Thoracic aorta (tissue), 2 donors: ENCODE measurements around the gene STRN. TPM values are rescaled to one million over a fixed set of nuclear protein-coding genes. Genes with fewer than 3 reads are reported as not detected.

ENCODE experiments used
- ATAC-seq: fragments of 150-250 bp; one replicate; pipeline ENCODE4 v1.8.0; 2017; ENCODE audit warnings: low read depth; ENCODE audit not compliant: insufficient number of reproducible peaks, low FRiP score
- DNase-seq: peaks from one replicate; pipeline ENCODE4 v3.0.0-alpha.2; 2020; ENCODE audit warnings: low spot score
- H3K27ac ChIP-seq, 2 donors: fragments of 200-600 bp; sonication (generic); 1 replicate in 1 of 2; 2 replicates in 1 of 2; pipeline ENCODE4 v1.5.1; 2016; ENCODE audit warnings: mild to moderate bottlenecking in 2 of 2, moderate library complexity in 2 of 2
- H3K27me3 ChIP-seq: fragments of 200-600 bp; sonication (generic); replicated peaks from 2 replicates; pipeline ENCODE4 v1.6.0; 2016; ENCODE audit warnings: mild to moderate bottlenecking; ENCODE audit not compliant: insufficient read depth
- H3K36me3 ChIP-seq: fragments of 200-600 bp; sonication (generic); one replicate; pipeline ENCODE4 v1.5.1; 2016
- H3K4me1 ChIP-seq, 2 donors: fragments of 200-600 bp; sonication (generic); 1 replicate in 1 of 2; 2 replicates in 1 of 2; pipeline versions ENCODE4 v1.5.1 to v1.6.0; 2016; ENCODE audit warnings: low read depth in 2 of 2, mild to moderate bottlenecking in 1 of 2; ENCODE audit not compliant: control insufficient read depth in 1 of 2
- H3K4me3 ChIP-seq: fragments of 200-600 bp; sonication (generic); 2 replicates; pipeline ENCODE4 v1.5.1; 2016; ENCODE audit warnings: mild to moderate bottlenecking
- H3K9me3 ChIP-seq: fragments of 200-600 bp; sonication (generic); 2 replicates; pipeline ENCODE4 v1.5.1; 2016
- total RNA-seq, 2 donors: library from RNA; depleted of rRNA; stranded (reverse); fragments of >200 nt; gene quantifications; one replicate each; pipeline versions ENCODE4 v1.1.0 to v1.2.3, GENCODE V29; 2016
- TF ChIP-seq, protein P1 (sequence below): fragments of 200-600 bp; sonication (generic); IDR thresholded peaks from one replicate; pipeline ENCODE4 v1.5.1; 2019; ENCODE audit warnings: antibody characterized with exemption

The STRN gene
- total RNA-seq, 2 donors from 2014 or later, result 14.6 to 23.4 TPM

DNA sequence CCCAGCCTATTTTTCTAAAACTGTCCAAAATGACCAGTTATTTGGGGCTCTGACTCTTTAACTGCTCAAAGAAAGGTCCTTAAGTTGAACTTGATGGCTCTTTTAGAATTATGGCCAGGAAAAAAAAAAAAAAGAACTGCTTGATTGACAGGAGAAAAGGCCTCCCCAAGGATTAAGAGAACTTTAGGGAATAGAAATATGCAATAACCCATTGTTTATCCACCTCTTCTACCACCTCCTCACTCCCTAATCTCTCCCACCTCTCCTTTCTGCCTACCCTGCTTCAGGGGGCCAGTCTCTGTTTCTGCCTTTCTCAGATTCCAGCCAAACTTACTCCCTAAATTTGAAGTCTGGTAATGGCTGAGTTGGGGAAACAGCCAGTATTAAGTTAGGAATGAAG lies 5.7 kb upstream of the STRN start:
- DNase-seq (no peak), ATAC-seq (no peak)
- TF ChIP-seq, protein P1, sequence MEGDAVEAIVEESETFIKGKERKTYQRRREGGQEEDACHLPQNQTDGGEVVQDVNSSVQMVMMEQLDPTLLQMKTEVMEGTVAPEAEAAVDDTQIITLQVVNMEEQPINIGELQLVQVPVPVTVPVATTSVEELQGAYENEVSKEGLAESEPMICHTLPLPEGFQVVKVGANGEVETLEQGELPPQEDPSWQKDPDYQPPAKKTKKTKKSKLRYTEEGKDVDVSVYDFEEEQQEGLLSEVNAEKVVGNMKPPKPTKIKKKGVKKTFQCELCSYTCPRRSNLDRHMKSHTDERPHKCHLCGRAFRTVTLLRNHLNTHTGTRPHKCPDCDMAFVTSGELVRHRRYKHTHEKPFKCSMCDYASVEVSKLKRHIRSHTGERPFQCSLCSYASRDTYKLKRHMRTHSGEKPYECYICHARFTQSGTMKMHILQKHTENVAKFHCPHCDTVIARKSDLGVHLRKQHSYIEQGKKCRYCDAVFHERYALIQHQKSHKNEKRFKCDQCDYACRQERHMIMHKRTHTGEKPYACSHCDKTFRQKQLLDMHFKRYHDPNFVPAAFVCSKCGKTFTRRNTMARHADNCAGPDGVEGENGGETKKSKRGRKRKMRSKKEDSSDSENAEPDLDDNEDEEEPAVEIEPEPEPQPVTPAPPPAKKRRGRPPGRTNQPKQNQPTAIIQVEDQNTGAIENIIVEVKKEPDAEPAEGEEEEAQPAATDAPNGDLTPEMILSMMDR, result no peak
- no peak overlapping the region for H3K4me3 ChIP-seq
- H3K36me3 ChIP-seq, result no peaks in the 10 kb centered on the region
- no peaks in the 10 kb centered on the region for H3K9me3 ChIP-seq
- no peaks in the 10 kb centered on the region for H3K27me3 ChIP-seq
- no peak overlapping the region for H3K27ac ChIP-seq
- H3K4me1 ChIP-seq, result peaks cover 0 to 5% of the 10 kb centered on the region in 2 donors

DNA sequence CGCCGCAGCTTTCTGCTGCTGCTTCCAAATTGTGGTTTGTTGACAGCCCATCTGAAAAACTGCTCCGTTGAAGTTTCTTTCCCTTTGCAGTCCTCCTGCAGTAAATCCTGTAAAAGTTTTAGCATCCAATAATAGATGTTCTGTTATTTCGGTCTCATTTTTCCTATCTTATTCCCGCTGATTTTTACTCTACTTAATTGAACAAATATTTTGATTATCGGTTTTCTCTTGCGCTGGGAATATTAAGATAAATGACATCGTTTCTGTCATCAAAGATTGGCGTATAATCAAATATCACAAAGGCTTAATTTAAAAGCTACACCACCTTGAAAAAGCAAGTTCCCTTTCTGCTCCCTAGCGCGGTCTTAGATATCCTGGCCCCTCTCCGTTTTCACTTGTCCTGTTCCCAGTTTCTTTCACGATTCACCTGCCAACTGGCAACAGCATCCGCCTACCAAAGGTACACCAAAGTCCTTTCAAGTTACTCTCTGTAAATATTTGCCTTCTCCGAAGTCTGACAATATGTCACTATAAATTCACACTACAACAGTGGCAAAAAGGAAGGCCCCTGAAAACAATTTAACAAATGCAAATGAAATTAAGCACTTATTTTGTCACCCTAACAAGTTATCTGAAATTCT lies 1.0 kb upstream of the STRN start:
- ATAC-seq (no peak), DNase-seq (no peak)
- TF ChIP-seq, protein P1, result no peak
- Histone ChIP-seq H3K4me3 (peak overlapping the region; percentile 99), H3K27me3 (no peaks in the 10 kb centered on the region), H3K9me3 (no peaks in the 10 kb centered on the region), H3K36me3 (no peaks in the 10 kb centered on the region), H3K27ac (peak overlapping the region; percentile 74 to 89), H3K4me1 (peaks cover 18 to 23% of the 10 kb centered on the region in 2 donors)

DNA sequence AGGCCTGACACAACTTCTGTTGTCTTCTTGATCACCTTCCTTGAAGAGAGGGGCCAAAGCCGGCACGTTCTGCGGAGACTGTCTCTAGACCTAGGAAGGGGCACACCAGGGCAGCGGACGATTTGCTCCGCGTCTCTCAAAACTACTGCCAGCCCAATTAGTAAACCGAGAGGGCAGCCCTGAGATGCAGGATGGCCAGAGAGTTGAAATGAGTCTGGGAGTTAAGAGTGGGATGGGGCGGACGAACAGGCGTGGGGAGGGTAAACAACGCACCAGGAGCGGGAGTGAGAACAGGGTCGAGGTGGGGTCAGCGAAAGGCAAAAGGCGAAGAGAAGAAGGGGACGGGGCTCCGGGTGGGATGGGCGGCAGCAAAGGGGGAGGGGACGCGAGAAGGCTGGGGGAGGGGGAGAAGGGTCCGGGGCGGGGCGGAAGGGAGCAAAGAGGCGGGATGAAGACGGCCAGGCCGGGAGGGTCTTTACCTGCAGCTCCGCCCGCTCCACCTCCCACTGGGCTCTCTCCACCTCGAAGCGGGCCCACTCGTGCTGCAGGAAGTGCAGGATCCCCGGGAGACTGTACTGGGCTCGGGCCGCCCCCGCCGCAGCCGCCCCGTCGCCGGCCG lies 476 bp downstream of the STRN start:
- TF ChIP-seq, protein P1, result no peak
- H3K27me3 ChIP-seq, result no peaks in the 10 kb centered on the region
- ATAC-seq (peak; percentile 13), DNase-seq (peak; percentile 16)
- H3K36me3 ChIP-seq, result no peaks in the 10 kb centered on the region
- no peaks in the 10 kb centered on the region for H3K9me3 ChIP-seq
- peak overlapping the region; percentile 69 to 88 for H3K27ac ChIP-seq
- H3K4me3 ChIP-seq, result peak overlapping the region; percentile 99
- peaks cover 18 to 23% of the 10 kb centered on the region in 2 donors for H3K4me1 ChIP-seq

DNA sequence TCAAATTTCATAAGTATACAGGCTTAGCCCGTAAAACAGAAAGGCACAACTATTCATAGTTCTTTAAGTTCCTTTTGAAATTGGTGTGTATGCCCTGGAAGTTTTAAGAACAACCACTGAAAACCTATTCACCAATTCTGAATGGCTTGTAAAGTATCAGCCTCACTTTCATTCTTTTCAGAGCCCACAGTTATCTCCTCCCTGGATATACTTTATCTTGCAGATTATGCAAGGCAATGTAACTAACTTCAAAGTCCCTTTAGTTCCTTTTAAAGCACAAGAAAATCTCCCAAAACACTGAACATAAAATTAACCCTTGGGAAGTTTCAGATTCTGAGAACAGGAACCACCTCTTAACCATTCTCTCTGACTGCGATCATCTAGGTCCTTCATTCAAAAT lies 1.1 kb downstream of the STRN start:
- H3K27ac ChIP-seq, result peak overlapping the region in 1 of 2 donors; percentile 88

DNA sequence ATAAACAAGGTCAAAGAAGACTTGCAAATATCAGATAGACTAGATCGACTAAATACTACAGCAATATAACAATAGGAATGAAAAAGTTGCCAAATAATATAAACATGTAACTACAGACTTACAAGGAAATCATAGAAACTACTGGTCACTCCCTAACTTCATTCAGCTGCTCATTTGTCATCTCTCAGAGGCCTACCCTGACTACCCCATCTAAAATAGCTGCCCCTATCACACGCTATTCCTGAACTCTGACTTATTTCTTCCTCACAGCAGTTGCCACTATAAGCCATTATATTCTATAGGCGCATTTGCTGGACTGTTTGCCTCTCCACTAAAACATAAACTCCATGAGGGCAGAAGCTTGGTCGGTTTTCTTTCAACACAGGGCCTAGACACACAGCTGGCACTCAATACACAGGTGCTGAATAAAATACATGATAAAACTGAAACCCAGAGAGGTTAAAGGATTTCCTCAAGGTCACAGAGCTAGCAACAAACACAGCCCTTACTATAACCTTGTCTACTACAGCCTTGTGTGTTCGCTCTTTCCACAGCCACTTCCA lies 1.8 kb downstream of the STRN start:
- peak overlapping the region; percentile 99 for H3K4me3 ChIP-seq
- DNase-seq, result no peak
- TF ChIP-seq, protein P1, result no peak
- no peak for ATAC-seq
- H3K36me3 ChIP-seq, result no peaks in the 10 kb centered on the region
- no peaks in the 10 kb centered on the region for H3K9me3 ChIP-seq
- H3K27ac ChIP-seq, result no peak overlapping the region
- peaks cover 18 to 23% of the 10 kb centered on the region in 2 donors for H3K4me1 ChIP-seq
- H3K27me3 ChIP-seq, result no peaks in the 10 kb centered on the region

More for the DNA sequence above, 1.1 kb downstream of the STRN start:
- ATAC-seq (no peak), DNase-seq (no peak)
- no peaks in the 10 kb centered on the region for H3K27me3 ChIP-seq
- peak overlapping the region; percentile 99 for H3K4me3 ChIP-seq
- no peaks in the 10 kb centered on the region for H3K9me3 ChIP-seq
- H3K4me1 ChIP-seq, result peaks cover 18 to 23% of the 10 kb centered on the region in 2 donors
- TF ChIP-seq, protein P1, result no peak
- no peaks in the 10 kb centered on the region for H3K36me3 ChIP-seq
